Right renal cortex interstitium (tissue), 3 donors: ENCODE results near the gene SLCO3A1. TPM values are rescaled to one million over a fixed set of nuclear protein-coding genes. Genes with fewer than 3 reads are reported as not detected.

Source experiments
- DNase-seq, 3 donors: peaks; one replicate each; pipeline ENCODE4 v3.0.0-alpha.2; 2013; ENCODE audit warnings: low read depth in 3 of 3, low spot score in 2 of 3
- polyA plus RNA-seq, 3 donors: library from polyadenylated mRNA; unstranded; fragments of 120-200 nt; gene quantifications; one replicate each; pipeline ENCODE4 v1.2.1, GENCODE V29; 2013; ENCODE audit not compliant: insufficient read length in 3 of 3

The SLCO3A1 gene
- polyA plus RNA-seq, 3 donors: 9.4 to 16.0 (median 14.7) TPM

GRCh38 chr15:91992945-91993344, 139.4 kb downstream of the SLCO3A1 start:
- DNase-seq: no peak

- no peak for DNase-seq
Measured at GRCh38 chr15:91995146-91995545, 141.6 kb downstream of the SLCO3A1 start.

GRCh38 chr15:91997163-91997562, 143.7 kb downstream of the SLCO3A1 start:
- no peak for DNase-seq

GRCh38 chr15:92000709-92001108, 147.2 kb downstream of the SLCO3A1 start:
- DNase-seq: no peak

GRCh38 chr15:92001307-92001706, 147.8 kb downstream of the SLCO3A1 start:
- DNase-seq: no peak

- no peak for DNase-seq
Measured at GRCh38 chr15:92002666-92003065, 149.2 kb downstream of the SLCO3A1 start.

- DNase-seq: no peak
Measured at GRCh38 chr15:92003515-92004067, 150.1 kb downstream of the SLCO3A1 start.

GRCh38 chr15:92005154-92005553, 151.6 kb downstream of the SLCO3A1 start:
- no peak for DNase-seq

- no peak for DNase-seq
Measured at GRCh38 chr15:92006186-92007028, 152.9 kb downstream of the SLCO3A1 start.

- no peak for DNase-seq
Measured at GRCh38 chr15:92009162-92009561, 155.7 kb downstream of the SLCO3A1 start.

- DNase-seq: no peak
Measured at GRCh38 chr15:92011611-92012367, 158.3 kb downstream of the SLCO3A1 start.

GRCh38 chr15:92012368-92012629, 158.8 kb downstream of the SLCO3A1 start:
- no peak for DNase-seq

- no peak for DNase-seq
Measured at GRCh38 chr15:92012881-92013280, 159.4 kb downstream of the SLCO3A1 start.

GRCh38 chr15:92014281-92015030, 160.9 kb downstream of the SLCO3A1 start:
- DNase-seq: no peak

- DNase-seq: no peak
Measured at GRCh38 chr15:92017882-92018534, 164.5 kb downstream of the SLCO3A1 start.

GRCh38 chr15:92018535-92019239, 165.2 kb downstream of the SLCO3A1 start:
- no peak for DNase-seq

- DNase-seq: no peak
Measured at GRCh38 chr15:92019706-92020105, 166.2 kb downstream of the SLCO3A1 start.

GRCh38 chr15:92020207-92020606, 166.7 kb downstream of the SLCO3A1 start:
- DNase-seq: no peak

- DNase-seq: no peak
Measured at GRCh38 chr15:92020804-92021203, 167.3 kb downstream of the SLCO3A1 start.

- no peak for DNase-seq
Measured at GRCh38 chr15:92021792-92022191, 168.3 kb downstream of the SLCO3A1 start.
